Activated effector memory CD4-positive, alpha-beta T cell treated with Interleukin-2 at 50 U/mL for 16 hours (primary cell): ENCODE results near the gene METTL1.

Experiments used
- DNase-seq: peaks from one replicate; pipeline ENCODE4 v3.0.0-alpha.2; 2020

METTL1 gene

DNA sequence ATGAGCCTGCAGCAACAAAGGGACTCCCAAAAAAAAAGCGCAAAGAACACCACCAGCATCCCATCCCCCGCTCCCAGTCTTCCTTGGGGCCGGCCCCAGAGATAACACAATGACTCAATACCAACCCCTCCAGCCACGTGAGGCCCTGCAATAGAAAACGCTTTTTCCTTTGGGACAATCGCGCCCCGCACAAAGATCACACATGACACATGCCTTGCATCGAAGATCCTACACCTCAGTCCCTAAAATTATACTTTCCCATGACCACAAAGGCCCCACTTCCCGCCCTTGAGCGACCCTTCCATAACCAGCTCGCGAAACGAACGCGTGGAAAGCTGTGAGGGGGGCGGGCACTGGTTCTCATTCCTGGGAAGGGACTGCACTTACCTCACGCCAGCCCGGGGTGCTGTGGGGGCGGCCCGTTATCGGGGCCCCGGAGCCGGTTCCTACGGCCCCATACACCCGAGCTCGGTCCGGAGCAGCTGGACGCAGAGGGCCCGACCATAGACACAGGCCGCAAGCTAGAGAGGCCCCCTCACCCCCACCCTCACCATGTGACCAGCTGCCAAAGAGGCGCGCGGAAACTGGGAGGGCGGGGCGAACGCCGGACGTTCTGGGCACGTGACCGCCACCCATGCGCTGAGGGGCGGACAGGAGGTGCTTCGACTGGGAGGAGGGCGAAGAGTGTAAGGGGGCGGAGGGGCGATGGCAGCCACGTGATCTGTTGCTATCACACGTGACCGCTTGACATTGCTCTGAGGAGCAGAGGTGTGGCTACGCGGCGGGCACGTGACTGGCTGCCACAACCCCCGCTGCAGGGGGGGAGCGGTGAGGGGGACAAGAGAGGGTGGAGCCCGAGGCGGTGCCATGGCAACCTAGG is 19.9 kb downstream of the METTL1 start, which contains the start of gene CDK4:
Gene CDK4, minus strand, starts transcription at position 523 of the 880 bp plus-strand sequence. CDS start 593 bp downstream, outside the sequence.
- DNase-seq = peak; percentile 99

DNA sequence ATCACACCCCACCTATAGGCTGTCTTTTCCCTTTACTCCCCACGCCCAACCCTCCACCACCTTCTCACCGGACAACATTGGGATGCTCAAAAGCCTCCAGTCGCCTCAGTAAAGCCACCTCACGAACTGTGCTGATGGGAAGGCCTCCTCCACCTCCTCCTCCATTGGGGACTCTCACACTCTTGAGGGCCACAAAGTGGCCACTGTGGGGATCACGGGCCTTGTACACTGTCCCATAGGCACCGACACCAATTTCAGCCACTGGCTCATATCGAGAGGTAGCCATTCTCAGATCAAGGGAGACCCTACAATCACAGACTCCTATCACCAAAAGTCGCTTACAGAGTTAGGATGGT is 20.5 kb downstream of the METTL1 start:
- DNase-seq = no peak

DNA sequence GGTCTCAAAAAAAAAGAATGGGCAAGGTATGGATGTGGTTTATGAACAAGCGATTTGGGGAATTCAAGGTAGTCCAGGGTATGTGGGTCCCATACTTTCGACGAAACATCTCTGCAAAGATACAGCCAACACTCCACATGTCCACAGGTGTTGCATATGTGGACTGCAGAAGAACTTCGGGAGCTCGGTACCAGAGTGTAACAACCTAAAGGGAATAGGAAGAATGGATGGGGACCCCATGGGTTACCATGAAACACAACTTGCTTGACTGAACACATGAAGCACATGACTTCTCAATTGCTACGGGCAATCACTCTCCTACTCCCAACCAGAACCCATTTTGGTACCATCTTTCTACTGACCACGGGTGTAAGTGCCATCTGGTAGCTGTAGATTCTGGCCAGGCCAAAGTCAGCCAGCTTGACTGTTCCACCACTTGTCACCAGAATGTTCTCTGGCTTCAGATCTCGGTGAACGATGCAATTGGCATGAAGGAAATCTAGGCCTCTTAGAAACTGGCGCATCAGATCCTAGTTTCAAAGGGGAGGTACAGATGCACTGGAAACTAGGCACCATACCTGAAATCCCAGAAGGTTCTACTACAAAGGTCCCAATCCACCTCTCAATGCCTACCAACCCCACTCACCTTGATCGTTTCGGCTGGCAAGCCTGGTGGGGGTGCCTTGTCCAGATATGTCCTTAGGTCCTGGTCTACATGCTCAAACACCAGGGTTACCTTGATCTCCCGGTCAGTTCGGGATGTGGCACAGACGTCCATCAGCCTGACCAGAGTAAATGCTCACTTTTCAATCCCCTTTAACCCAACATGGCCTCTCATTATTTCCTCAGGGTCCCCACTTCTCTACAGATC is 21.1 kb downstream of the METTL1 start:
- no peak for DNase-seq

DNA sequence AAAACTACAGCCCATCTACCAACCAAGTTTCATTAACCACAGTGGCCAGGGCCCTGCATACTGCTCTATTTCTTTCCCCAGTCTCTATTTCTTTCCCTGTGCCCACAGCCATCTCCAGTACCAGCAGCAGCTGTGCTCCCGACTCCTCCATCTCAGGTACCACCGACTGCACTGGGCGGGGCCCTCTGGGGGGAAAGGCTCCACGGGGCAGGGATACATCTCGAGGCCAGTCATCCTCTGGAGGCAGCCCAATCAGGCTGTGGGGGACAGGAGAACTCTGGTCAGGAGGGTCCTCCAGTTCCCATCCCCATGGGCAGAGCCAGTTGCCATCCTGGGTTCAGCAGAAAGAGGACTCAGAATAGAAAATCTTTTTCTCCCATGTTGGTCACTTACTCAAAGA is 22.8 kb downstream of the METTL1 start:
- DNase-seq = no peak

DNA sequence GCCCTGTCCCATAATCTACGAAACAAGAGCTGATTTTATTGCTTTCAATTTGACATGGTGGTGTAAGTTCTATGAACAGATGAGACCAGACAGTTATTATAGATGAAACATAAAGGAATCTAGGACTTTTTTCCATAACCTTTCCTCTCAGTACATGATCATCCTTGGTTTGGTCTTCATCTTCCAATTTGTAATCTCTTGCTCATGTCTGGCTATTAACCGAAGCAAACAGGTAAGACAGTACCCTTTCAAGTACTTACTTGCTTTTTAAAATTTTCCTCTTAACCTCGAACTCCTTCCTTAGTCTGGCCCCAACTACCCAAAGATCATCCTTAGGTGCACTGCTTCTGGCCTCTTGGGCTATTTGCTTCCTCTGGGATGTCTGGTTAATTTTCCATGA is 25.9 kb downstream of the METTL1 start:
- no peak for DNase-seq

DNA sequence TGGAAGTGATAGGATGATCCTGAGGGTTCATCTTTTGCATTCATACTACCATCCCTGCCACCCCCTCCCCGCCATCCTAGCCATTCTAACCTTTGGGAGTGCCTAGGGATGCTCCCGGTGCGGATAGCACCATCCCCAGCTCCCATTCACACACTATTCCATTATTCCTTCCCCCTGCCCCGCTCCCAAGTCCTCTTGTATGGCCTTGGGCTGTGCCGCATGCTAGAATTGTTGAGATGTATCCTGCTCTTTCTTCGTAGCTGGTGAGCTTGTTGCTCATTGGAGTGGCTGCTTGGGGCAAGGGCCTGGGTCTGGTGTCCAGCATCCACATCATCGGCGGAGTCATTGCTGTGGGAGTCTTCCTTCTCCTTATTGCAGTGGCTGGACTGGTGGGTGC is 26.4 kb downstream of the METTL1 start:
- DNase-seq = no peak

DNA sequence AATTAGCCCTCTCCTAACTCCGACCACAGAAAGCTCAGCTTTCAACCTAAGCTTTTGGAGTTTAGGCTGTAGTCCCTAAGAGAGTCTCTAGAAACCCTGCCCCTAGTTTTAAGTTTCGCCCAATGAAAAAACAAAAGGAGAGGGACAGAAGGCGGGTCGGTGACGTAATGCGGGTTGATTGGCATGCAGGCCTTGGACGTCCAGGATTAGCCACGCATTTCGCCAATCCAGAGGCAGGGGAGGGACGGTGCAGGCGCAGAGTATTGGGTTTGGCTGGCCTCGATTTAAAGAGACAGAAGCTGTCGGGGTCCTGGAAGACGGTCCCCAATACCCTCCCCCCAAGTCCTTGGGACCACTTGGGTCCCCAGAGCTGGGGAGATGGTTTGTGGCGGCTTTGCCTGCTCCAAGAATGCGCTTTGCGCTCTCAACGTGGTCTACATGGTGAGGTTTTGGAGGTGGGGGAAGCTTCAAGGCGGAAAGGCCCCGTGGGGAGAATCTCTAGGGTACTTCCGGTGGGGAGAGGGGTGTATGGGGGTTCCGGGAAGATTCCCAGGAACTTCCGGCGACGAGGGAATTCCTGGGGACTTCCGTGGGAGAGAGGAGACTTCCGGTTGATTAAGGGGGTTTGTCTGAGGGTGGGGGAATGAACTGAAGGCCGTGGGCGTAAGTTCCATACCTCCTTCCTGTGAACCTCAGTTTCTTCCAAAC is 27.0 kb downstream of the METTL1 start, which contains the start of gene TSPAN31:
Gene TSPAN31, plus strand, starts transcription at position 263 of the 708 bp plus-strand sequence. Its CDS starts 116 bp downstream, at position 379.
- peak; percentile 88 for DNase-seq

DNA sequence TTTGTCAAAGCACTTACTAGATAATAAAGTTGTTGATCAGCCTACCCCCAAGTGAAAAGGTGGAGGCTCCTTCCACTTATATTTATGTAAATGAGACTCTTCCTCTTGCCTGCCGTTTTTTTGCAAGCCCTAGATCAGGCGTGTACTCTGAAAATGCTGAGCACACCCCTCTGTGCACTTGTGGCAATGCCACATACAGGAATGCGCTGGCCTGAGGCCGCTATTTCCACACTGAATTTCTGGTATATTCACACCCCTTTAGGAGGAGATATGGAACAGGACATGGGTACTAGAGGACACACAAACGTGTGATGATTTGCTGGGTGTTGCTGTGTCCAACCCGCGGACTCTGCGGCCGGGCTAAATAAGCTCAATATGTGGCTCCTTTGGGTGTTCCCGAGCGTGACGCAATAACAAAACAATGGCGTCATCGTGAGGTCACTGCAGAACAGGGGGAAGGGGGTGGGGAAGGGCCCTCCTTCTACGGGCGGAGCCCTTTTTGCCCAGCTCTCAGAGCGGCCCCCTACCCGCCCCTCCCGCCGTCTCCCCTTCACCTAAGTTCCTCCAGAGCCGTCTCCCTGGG is 27.6 kb downstream of the METTL1 start:
- DNase-seq = no peak

DNA sequence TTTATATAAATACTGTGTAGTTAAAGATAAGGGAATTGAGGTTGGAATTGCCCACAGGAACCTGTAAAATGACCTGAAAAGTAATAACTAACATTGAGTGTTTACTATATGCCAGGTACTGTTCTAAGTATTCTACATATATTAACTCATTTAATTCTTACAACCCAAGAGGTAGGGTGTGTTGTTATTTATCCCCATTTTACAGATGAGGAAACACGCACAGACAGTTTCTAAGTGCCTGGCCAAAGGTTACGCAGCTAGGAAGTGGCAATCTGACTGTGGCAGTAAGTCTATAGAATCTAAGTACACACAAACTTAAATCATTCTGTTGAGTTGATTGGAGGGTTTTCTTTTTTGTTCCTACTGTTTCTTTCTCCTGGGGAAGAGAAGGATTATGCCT is 28.1 kb downstream of the METTL1 start:
- DNase-seq = no peak

DNA sequence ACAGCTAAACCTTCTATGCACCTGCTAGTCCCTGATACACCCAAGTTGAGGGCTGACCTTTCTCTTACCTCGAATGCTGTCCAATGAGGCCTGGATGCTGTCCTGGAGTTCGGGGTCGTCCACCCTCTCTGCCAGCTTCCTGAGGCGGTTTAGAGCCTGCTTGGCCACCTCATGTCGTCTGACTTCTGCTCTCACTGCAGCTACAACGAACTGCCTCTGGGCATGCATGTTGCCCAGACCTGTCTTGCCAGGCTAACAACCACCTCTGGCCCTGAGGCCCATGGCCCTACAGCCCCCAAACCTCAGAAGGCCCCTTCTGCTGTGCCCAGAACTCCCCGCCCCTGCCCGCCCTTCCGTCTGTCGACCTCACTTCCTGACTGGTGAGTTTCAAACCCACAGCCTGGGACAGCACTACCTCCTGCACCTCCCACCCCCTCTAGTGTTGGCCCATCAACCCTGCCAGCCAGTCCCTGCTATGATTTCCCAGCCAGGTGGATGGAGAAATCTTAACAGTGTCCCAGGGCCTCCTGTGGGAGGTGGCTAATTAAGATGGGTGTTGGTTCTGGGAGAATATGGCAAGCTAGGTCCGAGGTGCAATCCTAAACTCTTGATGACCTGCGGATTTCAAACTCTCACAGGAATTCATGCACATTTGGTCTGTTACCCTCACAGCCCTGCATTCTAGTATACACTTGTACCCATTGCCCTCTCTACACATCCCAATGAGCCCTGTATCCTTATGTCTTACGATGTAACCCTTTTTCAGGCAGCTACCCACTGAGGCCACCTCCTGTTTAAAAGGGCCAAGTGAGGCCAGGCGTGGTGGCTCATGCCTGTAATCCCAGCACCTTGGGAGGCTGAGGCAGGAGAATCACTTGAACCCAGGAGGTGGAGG is 29.8 kb downstream of the METTL1 start:
- DNase-seq = peak; percentile 74

DNA sequence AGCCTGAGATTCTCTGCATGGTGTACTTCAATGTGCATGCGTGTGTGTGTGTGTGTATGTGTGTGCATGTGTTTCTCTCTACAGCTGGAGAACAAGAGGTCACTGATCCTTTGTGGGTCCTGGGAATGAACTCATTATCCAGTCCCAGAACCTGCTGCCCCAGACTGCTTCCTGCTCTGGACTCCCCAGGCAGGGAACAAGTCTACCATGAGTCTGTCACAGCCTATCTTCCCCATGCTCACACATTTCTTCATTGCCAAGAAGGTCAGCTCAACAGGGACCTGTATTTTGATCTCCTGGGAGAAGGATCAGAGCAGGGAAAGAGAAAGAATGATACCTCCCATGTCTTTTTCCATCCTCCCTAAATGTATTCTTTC is 30.5 kb downstream of the METTL1 start:
- no peak for DNase-seq

DNA sequence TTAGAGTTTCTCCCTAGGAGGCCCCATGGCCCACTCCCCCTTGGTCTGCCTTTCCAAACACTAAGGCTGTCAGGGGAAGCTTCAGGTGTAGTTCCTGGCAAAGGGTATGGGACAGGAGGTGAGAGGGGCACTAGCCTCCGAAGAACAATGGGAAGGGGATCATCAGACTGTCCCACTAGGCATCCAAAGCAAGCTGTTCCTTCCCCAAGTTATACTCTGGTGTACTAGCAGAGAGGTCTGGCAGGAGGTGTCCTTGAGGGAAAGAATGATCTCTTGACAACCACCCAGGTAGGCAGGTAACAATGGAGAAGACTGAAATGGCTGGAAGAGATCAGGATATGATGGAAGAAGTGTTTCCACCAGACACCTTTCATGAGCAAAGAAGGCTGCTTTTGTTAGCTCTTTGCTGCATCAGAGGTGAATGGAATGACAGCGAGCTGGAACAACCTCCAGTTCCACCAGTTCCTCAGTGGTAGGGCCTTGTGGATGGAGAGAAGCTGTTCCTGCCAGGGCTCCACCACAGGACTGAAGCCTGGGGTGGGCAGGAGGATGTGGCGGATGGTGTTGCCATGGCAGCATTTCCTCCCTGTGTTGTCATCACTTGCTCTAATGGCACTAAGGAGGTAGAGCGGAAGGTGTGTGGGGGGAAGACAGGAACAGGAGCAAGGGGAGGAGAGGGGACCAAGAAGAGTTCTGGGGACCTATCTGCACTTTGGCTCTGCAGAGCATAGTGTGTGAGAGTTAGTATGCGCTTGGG is 31.1 kb downstream of the METTL1 start:
- peak; percentile 74 for DNase-seq

DNA sequence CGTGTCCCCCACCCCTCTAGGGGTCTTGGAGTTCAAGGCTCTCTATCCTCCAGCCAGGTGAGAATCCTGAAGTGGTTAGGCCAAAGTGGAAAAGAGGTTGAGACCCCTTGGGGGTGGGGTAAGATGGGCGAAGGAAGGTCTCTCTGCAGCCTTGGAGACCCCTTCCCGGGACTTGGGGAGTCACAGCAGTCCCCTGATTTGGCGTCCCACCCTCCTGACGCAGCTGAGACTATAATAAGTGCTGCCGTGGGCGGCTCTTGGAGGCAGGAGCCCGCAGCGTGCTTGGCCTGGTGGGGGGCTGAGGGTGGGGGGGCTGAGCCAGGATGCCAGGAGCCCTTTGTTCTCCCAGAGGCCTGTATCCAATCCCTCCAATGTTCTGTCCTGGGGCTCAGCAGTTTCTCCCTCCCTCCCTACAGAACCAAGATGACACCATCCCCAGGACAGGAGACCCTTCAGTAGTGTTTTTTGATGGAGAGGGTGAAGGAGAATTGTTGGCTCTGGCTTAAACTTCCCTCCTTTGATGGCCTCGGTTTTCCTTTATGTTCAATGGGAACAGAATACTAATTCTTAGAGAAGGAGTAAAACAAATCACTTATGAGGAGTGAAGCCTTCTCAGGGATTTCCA is 31.9 kb downstream of the METTL1 start:
- DNase-seq = no peak

DNA sequence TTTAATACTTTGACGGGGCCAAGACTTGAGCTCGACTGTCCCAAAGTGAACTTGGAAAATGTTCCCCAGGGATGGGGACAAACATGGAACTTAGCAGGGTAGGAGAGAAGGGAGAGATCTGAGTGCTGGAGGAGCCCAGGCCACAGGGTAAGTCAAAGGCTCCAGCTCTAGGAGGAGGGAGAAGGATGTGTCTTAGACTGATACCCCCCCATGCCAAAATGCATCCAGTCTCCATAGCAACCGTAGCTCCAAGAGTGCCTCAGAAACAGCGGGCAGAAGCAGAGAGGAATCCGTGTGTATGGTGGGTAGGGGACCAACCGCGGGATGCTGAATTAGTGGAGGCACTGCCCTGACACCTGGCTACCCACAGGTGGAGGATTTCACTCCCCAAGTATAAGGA is 32.5 kb downstream of the METTL1 start:
- no peak for DNase-seq

DNA sequence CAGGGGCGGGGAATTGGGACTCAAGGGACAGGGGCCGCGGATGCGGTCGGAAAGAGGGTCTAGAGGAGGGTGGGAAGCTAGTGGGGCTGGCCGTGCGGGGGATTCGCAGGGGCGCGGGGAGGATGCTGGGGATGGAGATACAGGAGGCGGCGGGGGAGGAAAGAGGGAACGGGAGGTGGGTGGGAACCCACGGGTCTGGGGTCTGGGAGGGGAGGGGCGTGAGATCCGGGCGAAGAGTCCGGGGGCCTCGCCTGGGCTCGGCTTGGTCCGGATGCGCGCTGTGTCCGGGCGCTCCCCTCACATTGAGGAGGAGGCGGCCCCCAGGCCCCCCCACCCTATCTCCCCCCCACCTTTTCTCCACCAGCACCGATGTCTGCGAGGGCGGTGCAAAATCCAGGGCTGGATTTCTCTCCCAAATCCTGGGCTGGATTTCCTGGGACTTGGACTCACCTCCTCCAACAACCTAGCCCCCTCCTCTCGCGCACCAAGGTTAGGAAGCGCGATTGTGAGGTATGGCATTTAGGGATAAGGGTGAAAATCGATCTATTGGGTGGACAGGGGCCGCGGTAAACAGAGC is 33.2 kb downstream of the METTL1 start, which contains the start of gene AGAP2:
Gene AGAP2, minus strand, starts transcription at position 82 of the 577 bp plus-strand sequence. CDS start 496 bp downstream, outside the sequence.
- no peak for DNase-seq

DNA sequence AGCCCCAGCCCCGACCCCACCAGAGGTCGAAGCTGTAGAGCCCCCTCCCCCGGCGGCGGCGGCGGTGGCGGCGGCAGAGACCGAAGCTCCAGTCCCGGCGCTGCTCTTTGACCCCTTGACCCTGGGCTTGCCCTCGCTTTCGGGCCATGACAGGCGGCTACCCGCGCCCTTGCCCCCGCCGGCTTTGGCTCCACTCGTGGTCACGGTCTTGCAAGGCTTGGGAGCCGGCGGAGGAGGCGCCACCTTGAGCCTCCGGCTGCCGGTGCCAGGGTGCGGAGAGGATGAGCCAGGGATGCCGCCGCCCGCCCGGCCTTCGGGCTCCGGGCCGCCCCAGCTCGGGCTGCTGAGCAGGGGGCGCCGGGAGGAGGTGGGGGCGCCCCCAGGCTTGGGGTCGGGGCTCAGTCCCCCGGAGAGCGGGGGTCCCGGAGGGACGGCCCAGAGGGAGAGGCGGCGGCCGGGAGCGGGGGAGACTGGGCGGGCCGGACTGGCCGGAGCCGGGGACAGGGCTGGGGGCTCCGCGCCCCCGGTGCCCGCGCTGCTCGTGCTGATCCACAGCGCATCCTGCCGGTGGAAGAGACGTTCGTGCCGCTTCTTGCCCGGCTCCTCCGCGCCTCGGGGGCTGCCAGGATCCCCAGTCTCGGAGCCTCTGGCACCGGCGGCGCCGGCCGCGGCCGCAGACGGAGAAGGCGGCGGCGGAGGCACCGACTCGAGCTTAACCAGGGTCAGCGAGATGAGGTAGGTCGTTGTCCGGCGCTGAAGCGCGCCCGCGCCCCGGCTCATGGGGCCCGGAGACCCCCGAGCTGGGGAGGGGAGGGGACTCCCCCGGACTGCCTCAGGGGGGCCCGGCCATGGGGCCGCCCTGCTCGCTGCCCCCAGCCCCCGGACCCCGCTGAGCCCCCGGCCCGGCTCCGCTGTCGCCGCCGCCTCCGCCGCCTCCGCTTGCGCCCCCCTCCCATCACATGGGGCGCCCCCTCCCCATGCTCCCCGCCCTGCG is 34.1 kb downstream of the METTL1 start:
- no peak for DNase-seq

DNA sequence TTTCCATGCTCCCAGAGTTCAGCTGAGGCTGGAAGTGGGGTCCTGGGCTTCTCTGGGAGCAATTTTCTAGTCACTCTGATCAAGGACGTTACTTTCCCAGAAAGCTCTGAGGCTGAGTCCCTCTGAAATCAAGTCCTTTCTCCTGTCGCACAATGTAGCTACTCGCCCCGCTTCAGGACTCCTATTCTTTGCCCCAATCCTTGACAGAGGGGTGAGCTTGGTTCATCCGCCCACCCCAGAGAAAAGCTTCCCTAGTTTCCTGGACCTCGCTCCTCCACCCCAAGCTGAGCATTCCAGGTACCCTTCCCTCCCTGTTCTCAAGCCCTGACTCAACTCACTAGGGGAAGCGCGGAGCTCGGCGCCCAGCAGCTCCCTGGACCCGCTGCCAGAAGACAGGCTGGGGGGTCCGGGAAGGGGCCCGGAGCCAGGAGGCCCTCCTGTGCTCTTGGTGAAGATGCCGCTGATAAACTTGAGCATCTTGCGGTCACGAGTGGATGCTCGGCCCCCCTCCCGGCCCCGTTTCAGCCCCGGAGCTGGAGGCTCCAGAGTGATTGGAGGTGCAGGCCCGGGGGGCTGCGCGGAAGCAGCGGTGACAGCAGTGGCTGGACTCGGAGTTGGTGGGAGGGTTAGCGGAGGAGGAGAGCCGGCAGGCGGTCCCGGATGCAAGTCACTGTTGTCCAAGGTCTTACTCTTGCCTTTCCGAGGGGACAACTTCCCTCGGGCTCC is 35.0 kb downstream of the METTL1 start:
- DNase-seq = no peak
